Measurements from ENCODE around the gene FAM199X. TPM values are rescaled to one million over a fixed set of nuclear protein-coding genes. Genes with fewer than 3 reads are reported as not detected.

Gene FAM199X
- total and polyA plus RNA-seq, 2 experiments from 2014 or later = 11.0 to 18.7 TPM

DNA sequence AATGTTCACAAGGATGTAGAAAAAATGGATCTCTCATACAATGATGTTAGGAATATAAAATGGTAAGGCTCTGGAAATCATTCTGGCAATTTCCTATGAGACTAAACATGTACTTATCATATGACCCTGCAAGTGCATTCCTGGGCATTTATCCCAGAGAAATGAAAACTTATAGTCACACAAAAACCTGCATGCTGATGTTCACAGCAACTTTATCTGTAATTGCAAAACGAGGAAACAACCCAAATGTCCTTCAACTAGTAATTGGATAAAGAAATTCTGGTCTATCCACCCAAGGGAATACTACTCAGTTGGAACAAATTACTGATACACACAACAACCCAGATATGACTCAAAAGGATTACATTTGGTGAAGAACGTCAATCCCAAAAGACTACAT is 39.4 kb upstream of the FAM199X start:
- Histone ChIP-seq H3K36me3 (ENCODE audit: insufficient read depth) (no peaks in the 10 kb centered on the region), H3K9me2 (ENCODE audit: insufficient read depth) (no peaks in the 10 kb centered on the region), H3K79me2 (replicated peaks; ENCODE audit: insufficient read depth) (no peaks in the 10 kb centered on the region), H3K4me3 (no peak overlapping the region), H3K27ac (ENCODE audit: low read depth) (no peak overlapping the region), H4K20me1 (replicated peaks; ENCODE audit: insufficient read depth) (no peaks in the 10 kb centered on the region), H2AFZ (no peak overlapping the region), H3K4me2 (no peak overlapping the region), H3K4me1 (ENCODE audit: insufficient read depth) (no peaks in the 10 kb centered on the region), H3F3A (replicated peaks; ENCODE audit: low read depth) (no peaks in the 10 kb centered on the region), H3K27me3 (ENCODE audit: insufficient read depth) (no peaks in the 10 kb centered on the region)
- H3K27ac Mint-ChIP-seq = no peak overlapping the region
- H3K4me1 Mint-ChIP-seq = no peaks in the 10 kb centered on the region
- no peaks in the 10 kb centered on the region for H3K27me3 Mint-ChIP-seq (ENCODE audit: insufficient read depth, low read depth, poor library complexity)
- TF ChIP-seq EZH2 (IDR thresholded peaks at IDR 0.05; ENCODE audit: low read depth, unreplicated experiment) (no peak), ZNF331 (CRISPR knock-in tag; IDR thresholded peaks at IDR 0.05; ENCODE audit: low read depth) (no peak), CTCF (conservative IDR thresholded peaks at IDR 0.05; ENCODE audit: low read depth in 2 of 2) (no peak), ZNF114 (CRISPR knock-in tag; IDR thresholded peaks at IDR 0.05) (no peak), NANOG (IDR thresholded peaks at IDR 0.05; ENCODE audit: borderline replicate concordance) (no peak), REST (IDR thresholded peaks at IDR 0.05; ENCODE audit: unreplicated experiment) (no peak), CREB1 (CRISPR knock-in tag; IDR thresholded peaks at IDR 0.05; ENCODE audit: low read depth) (no peak), JUNB (IDR thresholded peaks at IDR 0.05; ENCODE audit: unreplicated experiment) (no peak), ETS1 (IDR thresholded peaks at IDR 0.05) (no peak), EZH2phosphoT487 (IDR thresholded peaks at IDR 0.05; ENCODE audit: unreplicated experiment) (no peak), STAT1 (IDR thresholded peaks at IDR 0.05; ENCODE audit: unreplicated experiment) (no peak)
- TF ChIP-seq, protein P1, sequence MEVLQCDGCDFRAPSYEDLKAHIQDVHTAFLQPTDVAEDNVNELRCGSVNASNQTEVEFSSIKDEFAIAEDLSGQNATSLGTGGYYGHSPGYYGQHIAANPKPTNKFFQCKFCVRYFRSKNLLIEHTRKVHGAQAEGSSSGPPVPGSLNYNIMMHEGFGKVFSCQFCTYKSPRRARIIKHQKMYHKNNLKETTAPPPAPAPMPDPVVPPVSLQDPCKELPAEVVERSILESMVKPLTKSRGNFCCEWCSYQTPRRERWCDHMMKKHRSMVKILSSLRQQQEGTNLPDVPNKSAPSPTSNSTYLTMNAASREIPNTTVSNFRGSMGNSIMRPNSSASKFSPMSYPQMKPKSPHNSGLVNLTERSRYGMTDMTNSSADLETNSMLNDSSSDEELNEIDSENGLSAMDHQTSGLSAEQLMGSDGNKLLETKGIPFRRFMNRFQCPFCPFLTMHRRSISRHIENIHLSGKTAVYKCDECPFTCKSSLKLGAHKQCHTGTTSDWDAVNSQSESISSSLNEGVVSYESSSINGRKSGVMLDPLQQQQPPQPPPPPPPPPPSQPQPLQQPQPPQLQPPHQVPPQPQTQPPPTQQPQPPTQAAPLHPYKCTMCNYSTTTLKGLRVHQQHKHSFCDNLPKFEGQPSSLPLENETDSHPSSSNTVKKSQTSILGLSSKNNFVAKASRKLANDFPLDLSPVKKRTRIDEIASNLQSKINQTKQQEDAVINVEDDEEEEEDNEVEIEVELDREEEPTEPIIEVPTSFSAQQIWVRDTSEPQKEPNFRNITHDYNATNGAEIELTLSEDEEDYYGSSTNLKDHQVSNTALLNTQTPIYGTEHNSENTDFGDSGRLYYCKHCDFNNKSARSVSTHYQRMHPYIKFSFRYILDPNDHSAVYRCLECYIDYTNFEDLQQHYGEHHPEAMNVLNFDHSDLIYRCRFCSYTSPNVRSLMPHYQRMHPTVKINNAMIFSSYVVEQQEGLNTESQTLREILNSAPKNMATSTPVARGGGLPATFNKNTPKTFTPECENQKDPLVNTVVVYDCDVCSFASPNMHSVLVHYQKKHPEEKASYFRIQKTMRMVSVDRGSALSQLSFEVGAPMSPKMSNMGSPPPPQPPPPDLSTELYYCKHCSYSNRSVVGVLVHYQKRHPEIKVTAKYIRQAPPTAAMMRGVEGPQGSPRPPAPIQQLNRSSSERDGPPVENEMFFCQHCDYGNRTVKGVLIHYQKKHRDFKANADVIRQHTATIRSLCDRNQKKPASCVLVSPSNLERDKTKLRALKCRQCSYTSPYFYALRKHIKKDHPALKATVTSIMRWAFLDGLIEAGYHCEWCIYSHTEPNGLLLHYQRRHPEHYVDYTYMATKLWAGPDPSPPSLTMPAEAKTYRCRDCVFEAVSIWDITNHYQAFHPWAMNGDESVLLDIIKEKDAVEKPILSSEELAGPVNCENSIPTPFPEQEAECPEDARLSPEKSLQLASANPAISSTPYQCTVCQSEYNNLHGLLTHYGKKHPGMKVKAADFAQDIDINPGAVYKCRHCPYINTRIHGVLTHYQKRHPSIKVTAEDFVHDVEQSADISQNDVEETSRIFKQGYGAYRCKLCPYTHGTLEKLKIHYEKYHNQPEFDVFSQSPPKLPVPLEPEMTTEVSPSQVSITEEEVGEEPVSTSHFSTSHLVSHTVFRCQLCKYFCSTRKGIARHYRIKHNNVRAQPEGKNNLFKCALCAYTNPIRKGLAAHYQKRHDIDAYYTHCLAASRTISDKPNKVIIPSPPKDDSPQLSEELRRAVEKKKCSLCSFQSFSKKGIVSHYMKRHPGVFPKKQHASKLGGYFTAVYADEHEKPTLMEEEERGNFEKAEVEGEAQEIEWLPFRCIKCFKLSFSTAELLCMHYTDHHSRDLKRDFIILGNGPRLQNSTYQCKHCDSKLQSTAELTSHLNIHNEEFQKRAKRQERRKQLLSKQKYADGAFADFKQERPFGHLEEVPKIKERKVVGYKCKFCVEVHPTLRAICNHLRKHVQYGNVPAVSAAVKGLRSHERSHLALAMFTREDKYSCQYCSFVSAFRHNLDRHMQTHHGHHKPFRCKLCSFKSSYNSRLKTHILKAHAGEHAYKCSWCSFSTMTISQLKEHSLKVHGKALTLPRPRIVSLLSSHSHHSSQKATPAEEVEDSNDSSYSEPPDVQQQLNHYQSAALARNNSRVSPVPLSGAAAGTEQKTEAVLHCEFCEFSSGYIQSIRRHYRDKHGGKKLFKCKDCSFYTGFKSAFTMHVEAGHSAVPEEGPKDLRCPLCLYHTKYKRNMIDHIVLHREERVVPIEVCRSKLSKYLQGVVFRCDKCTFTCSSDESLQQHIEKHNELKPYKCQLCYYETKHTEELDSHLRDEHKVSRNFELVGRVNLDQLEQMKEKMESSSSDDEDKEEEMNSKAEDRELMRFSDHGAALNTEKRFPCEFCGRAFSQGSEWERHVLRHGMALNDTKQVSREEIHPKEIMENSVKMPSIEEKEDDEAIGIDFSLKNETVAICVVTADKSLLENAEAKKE (CRISPR knock-in tag; IDR thresholded peaks at IDR 0.05) = no peak
- H3K9me3 Mint-ChIP-seq = no peaks in the 10 kb centered on the region; the same call in 2 of the 3 replicates
- DNase-seq (ENCODE audit: low spot score) (no peak), ATAC-seq (no peak)
- no peak overlapping the region for H3K4me3 Mint-ChIP-seq
- H3K36me3 Mint-ChIP-seq (ENCODE audit: low read depth) = no peaks in the 10 kb centered on the region

Measured in GM23338 (cell line).